ENCODE results near the gene GABBR2.

The GABBR2 gene

DNA sequence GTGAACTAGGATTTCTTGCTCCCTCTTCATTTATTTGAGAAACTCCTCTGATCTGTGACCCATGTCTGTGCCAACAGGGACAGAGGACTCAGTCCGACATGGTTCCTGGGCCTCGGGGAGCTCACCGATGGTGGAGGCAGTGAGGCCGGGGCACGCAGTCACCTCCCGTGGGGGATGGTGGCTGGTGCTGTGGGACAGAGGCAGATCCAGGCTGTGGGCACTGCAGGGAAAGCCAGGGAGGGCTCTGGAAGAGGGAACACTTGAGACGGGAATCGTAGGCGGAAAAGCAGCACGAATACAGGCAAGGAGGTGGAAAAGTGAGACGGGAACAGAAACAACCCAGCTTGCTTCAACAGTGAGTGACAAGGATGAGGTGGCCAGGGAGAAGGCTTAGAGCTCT, 127.8 kb downstream of the GABBR2 start:
- Histone ChIP-seq H2AFZ (ENCODE audit: low read depth, low read length) (no peak overlapping the region), H3K9ac (ENCODE audit: low read length) (no peak overlapping the region), H3K36me3 (replicated peaks; ENCODE audit: low read depth, low read length) (no peaks in the 10 kb centered on the region), H3K4me2 (ENCODE audit: low read length) (no peak overlapping the region), H4K20me1 (ENCODE audit: insufficient read depth, low read length) (no peaks in the 10 kb centered on the region), H3K27me3 (ENCODE audit: low read depth, low read length) (peaks cover 35% of the 10 kb centered on the region), H3K4me3 (ENCODE audit: low read length) (no peak overlapping the region), H3K9me3 (ENCODE audit: insufficient read depth, low read length) (no peaks in the 10 kb centered on the region), H3K27ac (ENCODE audit: low read length) (no peak overlapping the region), H3K79me2 (ENCODE audit: low read length) (no peaks in the 10 kb centered on the region), H3K4me1 (ENCODE audit: low read length) (0 out of 2 replicates have a peak, but pooled peaks cover under 1% of the 10 kb centered on the region)
- TF ChIP-seq EZH2phosphoT487 (IDR thresholded peaks at IDR 0.05; ENCODE audit: low read depth): no peak
- TF ChIP-seq, protein P1, sequence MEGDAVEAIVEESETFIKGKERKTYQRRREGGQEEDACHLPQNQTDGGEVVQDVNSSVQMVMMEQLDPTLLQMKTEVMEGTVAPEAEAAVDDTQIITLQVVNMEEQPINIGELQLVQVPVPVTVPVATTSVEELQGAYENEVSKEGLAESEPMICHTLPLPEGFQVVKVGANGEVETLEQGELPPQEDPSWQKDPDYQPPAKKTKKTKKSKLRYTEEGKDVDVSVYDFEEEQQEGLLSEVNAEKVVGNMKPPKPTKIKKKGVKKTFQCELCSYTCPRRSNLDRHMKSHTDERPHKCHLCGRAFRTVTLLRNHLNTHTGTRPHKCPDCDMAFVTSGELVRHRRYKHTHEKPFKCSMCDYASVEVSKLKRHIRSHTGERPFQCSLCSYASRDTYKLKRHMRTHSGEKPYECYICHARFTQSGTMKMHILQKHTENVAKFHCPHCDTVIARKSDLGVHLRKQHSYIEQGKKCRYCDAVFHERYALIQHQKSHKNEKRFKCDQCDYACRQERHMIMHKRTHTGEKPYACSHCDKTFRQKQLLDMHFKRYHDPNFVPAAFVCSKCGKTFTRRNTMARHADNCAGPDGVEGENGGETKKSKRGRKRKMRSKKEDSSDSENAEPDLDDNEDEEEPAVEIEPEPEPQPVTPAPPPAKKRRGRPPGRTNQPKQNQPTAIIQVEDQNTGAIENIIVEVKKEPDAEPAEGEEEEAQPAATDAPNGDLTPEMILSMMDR (IDR thresholded peaks at IDR 0.05; ENCODE audit: low read depth, low read length): no peak

- H3K4me2 ChIP-seq (ENCODE audit: low read length): no peak overlapping the region
- H3K9me3 ChIP-seq (ENCODE audit: insufficient read depth, low read length): no peaks in the 10 kb centered on the region
- peaks cover 35% of the 10 kb centered on the region for H3K27me3 ChIP-seq (ENCODE audit: low read depth, low read length)
- no peak overlapping the region for H3K4me3 ChIP-seq (ENCODE audit: low read length)
- no peak overlapping the region for H3K9ac ChIP-seq (ENCODE audit: low read length)
- no peak overlapping the region for H3K27ac ChIP-seq (ENCODE audit: low read length)
- H3K4me1 ChIP-seq (ENCODE audit: low read length): peaks cover 5% of the 10 kb centered on the region; the same call in 1 of the 2 replicates
- TF ChIP-seq EZH2phosphoT487 (IDR thresholded peaks at IDR 0.05; ENCODE audit: low read depth): no peak
- TF ChIP-seq, protein P1 (IDR thresholded peaks at IDR 0.05; ENCODE audit: low read depth, low read length): no peak
- H2AFZ ChIP-seq (ENCODE audit: low read depth, low read length): no peak overlapping the region
- H3K79me2 ChIP-seq (ENCODE audit: low read length): no peaks in the 10 kb centered on the region
- H4K20me1 ChIP-seq (ENCODE audit: insufficient read depth, low read length): no peaks in the 10 kb centered on the region
- no peaks in the 10 kb centered on the region for H3K36me3 ChIP-seq (replicated peaks; ENCODE audit: low read depth, low read length)
These were observed 129.0 kb downstream of the GABBR2 start for GRCh38 chr9:98579700-98580099.

DNA sequence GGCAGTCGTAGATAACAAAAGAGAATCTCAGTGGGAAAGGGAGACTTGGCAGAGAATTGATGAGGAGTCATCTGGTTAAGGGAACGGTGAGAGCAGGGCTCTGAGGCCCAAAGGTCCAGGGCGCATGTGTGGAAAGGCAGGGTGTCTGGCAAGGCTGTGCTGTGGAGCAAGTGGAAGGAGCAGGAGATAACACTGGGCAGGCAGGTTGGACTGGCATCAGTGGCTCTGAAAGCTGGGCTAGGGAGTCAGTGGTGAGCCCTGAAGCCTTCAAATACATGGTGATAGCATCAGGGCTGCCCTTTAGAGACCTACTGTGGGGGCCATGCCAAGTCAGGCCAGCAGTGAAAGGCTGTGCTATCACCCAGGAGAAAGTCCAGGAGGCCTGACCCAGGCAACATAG, 131.3 kb downstream of the GABBR2 start:
- Histone ChIP-seq H3K36me3 (replicated peaks; ENCODE audit: low read depth, low read length) (no peaks in the 10 kb centered on the region), H3K9ac (ENCODE audit: low read length) (no peak overlapping the region), H3K27me3 (ENCODE audit: low read depth, low read length) (peaks cover 26% of the 10 kb centered on the region), H3K4me1 (ENCODE audit: low read length) (peaks cover 5% of the 10 kb centered on the region; the same call in 1 of the 2 replicates), H3K79me2 (ENCODE audit: low read length) (no peaks in the 10 kb centered on the region), H3K9me3 (ENCODE audit: insufficient read depth, low read length) (no peaks in the 10 kb centered on the region), H4K20me1 (ENCODE audit: insufficient read depth, low read length) (no peaks in the 10 kb centered on the region), H3K4me3 (ENCODE audit: low read length) (no peak overlapping the region), H2AFZ (ENCODE audit: low read depth, low read length) (no peak overlapping the region), H3K27ac (ENCODE audit: low read length) (no peak overlapping the region), H3K4me2 (ENCODE audit: low read length) (no peak overlapping the region)
- TF ChIP-seq, protein P1 (IDR thresholded peaks at IDR 0.05; ENCODE audit: low read depth, low read length): no peak
- no peak for TF ChIP-seq EZH2phosphoT487 (IDR thresholded peaks at IDR 0.05; ENCODE audit: low read depth)

DNA sequence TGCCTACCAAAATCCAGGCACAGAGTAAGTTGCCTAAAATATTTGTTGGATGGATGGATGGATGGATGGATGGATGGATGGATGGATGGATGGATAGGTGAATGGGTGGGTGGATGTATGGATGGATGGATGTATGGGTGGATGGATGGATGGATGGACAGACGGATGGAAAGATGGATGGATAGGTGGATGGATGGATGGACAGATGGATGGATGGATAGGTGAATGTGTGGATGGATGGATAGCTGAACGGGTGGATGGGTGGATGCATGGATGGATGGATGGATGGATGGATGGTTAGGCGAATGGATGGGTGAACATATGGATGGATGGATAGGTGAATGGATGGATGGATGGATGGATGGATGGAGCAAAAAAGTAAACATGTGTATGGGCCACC, 131.9 kb downstream of the GABBR2 start:
- H3K27me3 ChIP-seq (ENCODE audit: low read depth, low read length): peaks cover 26% of the 10 kb centered on the region
- no peaks in the 10 kb centered on the region for H3K79me2 ChIP-seq (ENCODE audit: low read length)
- peaks cover 5% of the 10 kb centered on the region; the same call in 1 of the 2 replicates for H3K4me1 ChIP-seq (ENCODE audit: low read length)
- H3K36me3 ChIP-seq (replicated peaks; ENCODE audit: low read depth, low read length): no peaks in the 10 kb centered on the region
- H4K20me1 ChIP-seq (ENCODE audit: insufficient read depth, low read length): no peaks in the 10 kb centered on the region
- H3K4me3 ChIP-seq (ENCODE audit: low read length): no peak overlapping the region
- no peak overlapping the region for H3K27ac ChIP-seq (ENCODE audit: low read length)
- no peak overlapping the region for H3K9ac ChIP-seq (ENCODE audit: low read length)
- no peak overlapping the region for H2AFZ ChIP-seq (ENCODE audit: low read depth, low read length)
- TF ChIP-seq EZH2phosphoT487 (IDR thresholded peaks at IDR 0.05; ENCODE audit: low read depth): no peak
- TF ChIP-seq, protein P1 (IDR thresholded peaks at IDR 0.05; ENCODE audit: low read depth, low read length): no peak
- no peak overlapping the region for H3K4me2 ChIP-seq (ENCODE audit: low read length)
- no peaks in the 10 kb centered on the region for H3K9me3 ChIP-seq (ENCODE audit: insufficient read depth, low read length)

All from OCI-LY3 (cell line).